ENCODE measurements around the gene CYTH3.
A peak's percentile ranks its signal among the peaks of the same experiment; 100 is the strongest.

Gene CYTH3

GRCh38 chr7:6254866-6255265, 17.6 kb downstream of the CYTH3 start:
- no peak for TF ChIP-seq CTCF (IDR thresholded peaks at IDR 0.05; ENCODE audit: low read depth, low read length, missing control alignments)
- peak overlapping the region; percentile 93 for H3K27ac ChIP-seq
- no peak for DNase-seq
- no peaks in the 10 kb centered on the region for H3K36me3 ChIP-seq (replicated peaks)
- no peaks in the 10 kb centered on the region for H3K27me3 ChIP-seq (replicated peaks)
- H3K4me3 ChIP-seq (ENCODE audit: low read depth, low read length) = no peak overlapping the region
- in situ Hi-C loops (cut with HindIII; ENCODE audit: low pct_ligation_motif_present, low sequenced_read_pairs) = no loop called here

GRCh38 chr7:6252748-6253147, 19.7 kb downstream of the CYTH3 start:
- H3K27ac ChIP-seq = peak overlapping the region; percentile 93
- DNase-seq = no peak
- H3K4me3 ChIP-seq (ENCODE audit: low read depth, low read length) = no peak overlapping the region
- no peaks in the 10 kb centered on the region for H3K27me3 ChIP-seq (replicated peaks)
- in situ Hi-C loops (cut with HindIII; ENCODE audit: low pct_ligation_motif_present, low sequenced_read_pairs) = no loop called here
- no peaks in the 10 kb centered on the region for H3K36me3 ChIP-seq (replicated peaks)
- TF ChIP-seq CTCF (IDR thresholded peaks at IDR 0.05; ENCODE audit: low read depth, low read length, missing control alignments) = no peak

- in situ Hi-C loops (cut with HindIII; ENCODE audit: low pct_ligation_motif_present, low sequenced_read_pairs) = no loop called here
Measured at GRCh38 chr7:6252341-6252746, 20.1 kb downstream of the CYTH3 start.

GRCh38 chr7:6251653-6252052, 20.8 kb downstream of the CYTH3 start:
- no peak for DNase-seq
- Histone ChIP-seq H3K27me3 (replicated peaks) (no peaks in the 10 kb centered on the region), H3K36me3 (replicated peaks) (no peaks in the 10 kb centered on the region), H3K4me3 (ENCODE audit: low read depth, low read length) (no peak overlapping the region), H3K27ac (peak overlapping the region; percentile 93)
- in situ Hi-C loops (cut with HindIII; ENCODE audit: low pct_ligation_motif_present, low sequenced_read_pairs) = no loop called here
- no peak for TF ChIP-seq CTCF (IDR thresholded peaks at IDR 0.05; ENCODE audit: low read depth, low read length, missing control alignments)

More at GRCh38 chr7:6252341-6252746, 20.1 kb downstream of the CYTH3 start:
- Histone ChIP-seq H3K27me3 (replicated peaks) (no peaks in the 10 kb centered on the region), H3K36me3 (replicated peaks) (no peaks in the 10 kb centered on the region), H3K4me3 (ENCODE audit: low read depth, low read length) (no peak overlapping the region), H3K27ac (peak overlapping the region; percentile 93)
- no peak for DNase-seq
- no peak for TF ChIP-seq CTCF (IDR thresholded peaks at IDR 0.05; ENCODE audit: low read depth, low read length, missing control alignments)

GRCh38 chr7:6250364-6250833, 22.0 kb downstream of the CYTH3 start:
- H3K27me3 ChIP-seq (replicated peaks) = no peaks in the 10 kb centered on the region
- no peaks in the 10 kb centered on the region for H3K36me3 ChIP-seq (replicated peaks)
- no peak for DNase-seq
- H3K27ac ChIP-seq = no peak overlapping the region
- H3K4me3 ChIP-seq (ENCODE audit: low read depth, low read length) = no peak overlapping the region
- in situ Hi-C loops (cut with HindIII; ENCODE audit: low pct_ligation_motif_present, low sequenced_read_pairs) = no loop called here
- no peak for TF ChIP-seq CTCF (IDR thresholded peaks at IDR 0.05; ENCODE audit: low read depth, low read length, missing control alignments)

GRCh38 chr7:6249043-6249442, 23.4 kb downstream of the CYTH3 start:
- in situ Hi-C loops (cut with HindIII; ENCODE audit: low pct_ligation_motif_present, low sequenced_read_pairs) = no loop called here
- TF ChIP-seq CTCF (IDR thresholded peaks at IDR 0.05; ENCODE audit: low read depth, low read length, missing control alignments) = peak; percentile 7
- Histone ChIP-seq H3K4me3 (ENCODE audit: low read depth, low read length) (no peak overlapping the region), H3K36me3 (replicated peaks) (no peaks in the 10 kb centered on the region), H3K27me3 (replicated peaks) (no peaks in the 10 kb centered on the region), H3K27ac (peak overlapping the region; percentile 78)
- no peak for DNase-seq

Measured in brain microvascular endothelial cell (primary cell).